ENCODE data around the gene ELMOD2.

ELMOD2 gene

DNA sequence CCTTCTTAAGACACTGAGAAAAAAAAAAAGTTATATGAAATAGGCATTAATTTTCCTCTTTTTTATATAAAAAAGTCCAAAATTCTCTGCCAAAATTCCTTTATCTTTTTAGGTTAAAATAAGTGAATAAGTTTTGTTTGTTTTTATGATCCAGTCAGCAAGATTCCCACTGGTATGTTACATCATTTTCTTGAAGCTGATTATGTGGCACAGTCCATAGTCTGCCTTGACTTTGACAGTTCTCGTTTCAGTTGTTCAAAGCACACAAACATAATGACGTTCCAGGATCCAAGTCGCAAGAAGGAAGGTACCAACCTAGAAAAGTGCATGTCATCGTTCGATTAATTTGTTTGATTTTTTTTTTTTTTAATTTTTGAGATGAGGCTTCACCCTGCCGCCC lies 35.7 kb downstream of the ELMOD2 start:
- H3K36me3 Mint-ChIP-seq (ENCODE audit: low read depth) = no peaks in the 10 kb centered on the region
- H3K9me3 Mint-ChIP-seq = no peaks in the 10 kb centered on the region
- H3K27ac Mint-ChIP-seq = no peak overlapping the region
- H3K27me3 Mint-ChIP-seq = peaks cover 44% of the 10 kb centered on the region
- H3K4me1 Mint-ChIP-seq (ENCODE audit: low read depth) = peaks cover 20% of the 10 kb centered on the region
- H3K4me3 Mint-ChIP-seq = no peak overlapping the region
- no peak for DNase-seq

DNA sequence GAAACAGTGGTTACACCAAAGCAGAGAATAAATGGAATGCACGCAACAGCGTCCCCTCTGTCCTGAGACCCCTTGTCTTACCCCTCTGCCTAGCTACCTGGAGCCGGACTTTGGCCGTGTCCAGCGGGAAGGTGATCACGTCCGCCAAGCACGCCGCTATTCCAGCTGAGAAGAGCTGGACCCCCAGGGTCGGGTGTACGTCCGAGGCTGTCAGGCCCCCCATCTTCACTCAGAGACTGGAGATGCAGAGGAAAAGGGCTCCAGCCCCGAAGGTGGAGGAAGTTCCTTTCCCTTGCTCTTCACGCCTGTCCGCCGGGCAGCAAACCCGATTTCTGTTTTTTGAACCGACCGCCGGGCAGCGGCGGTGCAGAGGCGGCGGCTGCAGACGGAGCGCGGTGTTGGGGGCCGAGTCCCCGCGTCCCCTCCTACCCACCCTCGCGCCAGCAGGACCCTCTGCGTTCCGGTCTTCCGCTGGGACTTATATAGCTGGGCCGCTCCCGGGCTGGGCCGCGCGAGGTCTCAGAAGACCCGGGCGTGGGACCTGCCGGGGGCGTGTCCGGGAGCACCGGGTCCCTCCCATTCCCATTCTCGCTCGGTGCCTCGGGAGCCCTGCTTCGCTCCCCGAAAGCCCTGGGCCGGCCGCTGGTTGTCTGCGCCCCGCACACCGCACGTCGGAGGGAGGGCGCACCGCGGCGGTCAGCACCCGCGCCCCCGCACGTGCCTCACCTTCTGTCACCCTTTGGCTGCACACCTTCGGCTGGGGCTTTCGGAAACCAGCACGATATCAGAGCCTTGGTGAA lies 44.7 kb downstream of the ELMOD2 start, which contains the start of gene UCP1:
TSS of gene UCP1 (minus strand) at position 455 of the 800 bp plus-strand sequence. CDS start at position 223, 232 bp downstream.
- Mint-ChIP-seq H3K36me3 (ENCODE audit: low read depth) (no peaks in the 10 kb centered on the region), H3K4me3 (peak within 1 kb of the TSS; percentile 63), H3K4me1 (ENCODE audit: low read depth) (peaks cover 25% of the 10 kb centered on the region), H3K27me3 (peaks cover 66% of the 10 kb centered on the region), H3K27ac (no peak within 1 kb of the TSS), H3K9me3 (peaks cover 14% of the 10 kb centered on the region)
- peak; percentile 37 for DNase-seq

DNA sequence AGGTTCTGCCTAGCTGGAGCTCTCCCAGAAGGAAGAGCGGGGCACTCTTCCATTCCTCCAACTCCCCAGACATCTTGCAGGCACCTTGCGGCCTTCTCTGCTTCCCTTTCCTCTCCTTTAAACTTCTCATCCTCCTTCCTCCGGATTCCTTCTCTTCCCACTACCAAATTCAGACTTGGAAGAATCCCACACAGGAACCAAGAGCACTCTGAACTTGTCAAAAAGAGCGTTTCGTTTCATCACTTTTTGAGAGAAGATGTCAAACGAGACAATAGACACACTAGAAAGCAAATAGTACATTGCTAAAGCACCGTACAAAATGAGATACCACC lies 45.3 kb downstream of the ELMOD2 start:
- no peak for DNase-seq
- Mint-ChIP-seq H3K4me1 (ENCODE audit: low read depth) (peaks cover 25% of the 10 kb centered on the region), H3K36me3 (ENCODE audit: low read depth) (no peaks in the 10 kb centered on the region), H3K27ac (no peak overlapping the region), H3K4me3 (peak overlapping the region; percentile 63), H3K9me3 (peaks cover 14% of the 10 kb centered on the region), H3K27me3 (peaks cover 69% of the 10 kb centered on the region)

DNA sequence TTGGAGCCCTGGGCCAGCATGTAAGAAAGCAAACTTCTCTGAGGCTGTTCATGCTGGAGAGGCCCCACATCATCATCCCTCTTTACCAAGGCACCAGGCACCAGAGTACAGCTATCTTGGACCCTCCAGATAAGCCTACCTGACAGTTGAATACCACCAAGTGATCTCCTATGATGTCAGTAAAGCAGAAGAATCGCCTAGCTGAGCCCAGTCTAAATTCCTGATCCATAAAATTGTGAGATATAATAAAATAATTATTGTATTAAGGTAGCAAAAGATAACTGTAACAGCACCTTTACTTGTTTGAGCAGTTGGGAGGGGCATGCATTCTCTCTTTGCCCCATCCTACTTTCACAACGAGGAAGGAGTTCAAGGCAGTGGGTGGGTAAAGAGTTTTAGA lies 47.7 kb downstream of the ELMOD2 start:
- Mint-ChIP-seq H3K27me3 (peaks cover 83% of the 10 kb centered on the region), H3K4me1 (ENCODE audit: low read depth) (peaks cover 25% of the 10 kb centered on the region), H3K9me3 (peaks cover 14% of the 10 kb centered on the region), H3K4me3 (no peak overlapping the region), H3K36me3 (ENCODE audit: low read depth) (no peaks in the 10 kb centered on the region), H3K27ac (no peak overlapping the region)
- DNase-seq = no peak

DNA sequence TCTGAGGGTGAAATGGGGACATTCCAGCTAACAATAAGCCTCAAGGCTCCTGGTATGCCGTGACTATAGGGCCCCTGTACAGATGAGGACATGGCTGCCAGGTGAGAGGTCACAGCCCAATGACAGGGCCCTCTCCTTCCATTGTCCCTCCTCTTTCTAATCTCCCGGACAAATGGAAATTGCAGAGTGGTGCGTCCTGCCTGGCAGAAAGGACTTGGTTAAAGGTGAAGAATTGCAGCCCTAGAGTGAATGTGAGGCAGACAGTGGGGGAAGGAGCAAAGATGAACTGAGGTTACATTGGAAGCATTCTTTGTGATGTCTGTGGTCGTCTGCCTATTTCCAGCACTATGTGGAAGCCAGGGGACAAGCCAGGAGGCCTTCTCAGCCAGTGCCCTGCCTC lies 51.5 kb downstream of the ELMOD2 start:
- no peak overlapping the region for H3K27ac Mint-ChIP-seq
- H3K27me3 Mint-ChIP-seq = peaks cover 78% of the 10 kb centered on the region
- no peak overlapping the region for H3K4me3 Mint-ChIP-seq
- no peaks in the 10 kb centered on the region for H3K36me3 Mint-ChIP-seq (ENCODE audit: low read depth)
- H3K4me1 Mint-ChIP-seq (ENCODE audit: low read depth) = no peaks in the 10 kb centered on the region
- H3K9me3 Mint-ChIP-seq = peaks cover 11% of the 10 kb centered on the region
- DNase-seq = no peak

DNA sequence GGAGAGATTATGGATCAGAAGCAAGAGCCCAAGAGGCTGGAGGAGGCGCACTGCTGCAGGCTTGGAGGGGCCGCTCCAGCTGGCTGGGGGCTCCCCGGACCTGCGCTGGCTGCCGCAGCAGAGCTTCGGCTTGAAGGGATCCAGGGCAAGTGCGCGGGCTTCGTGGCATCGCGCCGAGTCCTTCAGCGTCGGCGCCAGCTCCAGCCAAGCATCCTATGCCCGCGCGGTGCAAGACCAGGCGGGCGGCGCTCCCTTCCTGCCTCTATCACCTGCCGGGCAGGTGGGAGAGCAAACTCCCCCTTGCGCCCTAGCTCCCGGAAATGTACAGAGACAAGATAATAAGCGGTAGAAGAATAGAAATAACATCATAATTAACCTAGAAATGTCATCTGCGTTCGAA lies 55.3 kb downstream of the ELMOD2 start:
- DNase-seq = no peak
- no peaks in the 10 kb centered on the region for H3K9me3 Mint-ChIP-seq
- peaks cover 57% of the 10 kb centered on the region for H3K27me3 Mint-ChIP-seq
- H3K4me3 Mint-ChIP-seq = no peak overlapping the region
- no peaks in the 10 kb centered on the region for H3K4me1 Mint-ChIP-seq (ENCODE audit: low read depth)
- H3K36me3 Mint-ChIP-seq (ENCODE audit: low read depth) = no peaks in the 10 kb centered on the region
- no peak overlapping the region for H3K27ac Mint-ChIP-seq

DNA sequence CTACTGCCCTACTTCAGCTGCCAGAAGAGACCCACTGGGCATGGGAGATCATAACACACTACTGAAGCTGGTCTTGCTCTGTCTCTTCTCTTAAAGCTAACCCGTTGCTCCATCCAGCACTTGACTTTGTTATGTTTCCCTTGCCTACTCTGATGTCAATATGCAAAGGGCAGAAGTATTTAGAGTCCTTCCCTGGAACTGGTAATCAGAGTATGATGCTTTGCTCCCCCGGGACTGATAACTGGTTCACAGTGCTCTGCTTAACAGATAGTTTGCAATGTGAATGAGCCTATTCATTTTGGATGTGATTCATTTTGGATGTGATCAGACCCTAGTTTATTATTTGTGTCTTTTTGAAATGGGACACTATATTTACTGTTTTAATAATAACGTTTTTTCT lies 57.1 kb downstream of the ELMOD2 start:
- DNase-seq = no peak
- Mint-ChIP-seq H3K4me3 (no peak overlapping the region), H3K27me3 (peaks cover 48% of the 10 kb centered on the region), H3K36me3 (ENCODE audit: low read depth) (no peaks in the 10 kb centered on the region), H3K27ac (no peak overlapping the region), H3K9me3 (no peaks in the 10 kb centered on the region), H3K4me1 (ENCODE audit: low read depth) (no peaks in the 10 kb centered on the region)

DNA sequence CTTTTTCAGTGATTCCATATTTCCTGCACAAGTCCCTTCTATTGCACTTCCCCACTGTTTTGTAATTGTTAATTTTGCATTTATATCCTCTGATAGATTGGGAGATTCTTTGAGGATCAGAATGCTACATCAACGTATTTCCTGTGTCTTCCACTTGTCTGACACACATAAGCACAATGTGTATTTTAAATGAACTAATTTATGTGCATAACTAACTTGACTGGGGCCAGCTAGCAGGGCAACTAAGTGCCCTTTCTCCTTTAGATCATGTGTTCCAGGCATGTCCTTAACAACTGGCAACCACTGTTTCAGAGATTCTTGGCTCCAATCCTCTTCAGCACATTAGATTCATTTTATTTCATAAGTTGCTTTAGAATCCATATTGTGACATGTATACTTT lies 60.5 kb downstream of the ELMOD2 start:
- peaks cover 24% of the 10 kb centered on the region for H3K27me3 Mint-ChIP-seq
- no peaks in the 10 kb centered on the region for H3K9me3 Mint-ChIP-seq
- no peak overlapping the region for H3K27ac Mint-ChIP-seq
- no peaks in the 10 kb centered on the region for H3K36me3 Mint-ChIP-seq (ENCODE audit: low read depth)
- no peak overlapping the region for H3K4me3 Mint-ChIP-seq
- DNase-seq = no peak
- H3K4me1 Mint-ChIP-seq (ENCODE audit: low read depth) = no peaks in the 10 kb centered on the region

DNA sequence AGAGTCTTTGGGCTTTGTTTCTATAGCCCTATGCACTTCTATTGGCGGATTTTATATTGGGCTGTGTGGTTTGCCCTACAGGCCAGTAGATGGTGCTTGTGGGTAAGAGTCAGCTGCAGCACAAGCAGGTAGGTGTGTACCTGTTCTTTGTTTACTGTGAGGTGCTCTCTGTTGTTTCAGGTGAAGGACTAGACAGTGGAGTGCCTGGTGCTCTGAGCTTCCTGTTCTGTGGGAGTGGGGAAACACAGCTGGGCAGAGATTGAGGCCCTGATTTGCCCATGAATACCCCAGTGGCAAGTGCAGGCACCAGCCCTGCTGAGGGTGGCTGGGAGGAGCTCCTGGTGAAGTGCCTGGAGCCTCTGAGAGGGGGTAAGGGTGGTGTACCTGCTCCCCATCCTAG lies 71.1 kb downstream of the ELMOD2 start:
- DNase-seq = no peak
- Mint-ChIP-seq H3K4me1 (ENCODE audit: low read depth) (peaks cover 8% of the 10 kb centered on the region), H3K27ac (no peak overlapping the region), H3K9me3 (peaks cover 3% of the 10 kb centered on the region), H3K36me3 (ENCODE audit: low read depth) (no peaks in the 10 kb centered on the region), H3K4me3 (no peak overlapping the region), H3K27me3 (peaks cover 59% of the 10 kb centered on the region)

DNA sequence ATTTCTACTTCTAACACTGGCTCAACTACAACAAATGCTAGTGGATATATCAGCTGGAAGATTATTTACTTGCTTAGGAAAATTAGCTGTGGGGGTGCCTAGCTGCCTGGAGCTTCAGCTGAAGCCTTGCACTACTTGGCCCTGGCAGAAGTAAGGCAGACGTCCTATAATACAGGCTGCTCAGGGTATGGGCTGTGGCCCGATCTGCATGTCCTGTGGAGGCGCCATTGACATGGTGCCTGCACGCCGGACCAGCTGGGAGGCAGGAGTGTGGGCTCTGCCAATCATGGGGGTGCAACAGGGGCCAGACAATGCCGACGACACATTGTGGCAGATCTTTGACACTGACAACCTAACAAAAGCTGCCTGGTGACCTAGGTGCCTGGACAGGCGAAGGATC lies 76.4 kb downstream of the ELMOD2 start:
- H3K27me3 Mint-ChIP-seq = peaks cover 47% of the 10 kb centered on the region
- DNase-seq = no peak
- no peak overlapping the region for H3K4me3 Mint-ChIP-seq
- no peaks in the 10 kb centered on the region for H3K4me1 Mint-ChIP-seq (ENCODE audit: low read depth)
- no peak overlapping the region for H3K27ac Mint-ChIP-seq
- H3K9me3 Mint-ChIP-seq = no peaks in the 10 kb centered on the region
- no peaks in the 10 kb centered on the region for H3K36me3 Mint-ChIP-seq (ENCODE audit: low read depth)

DNA sequence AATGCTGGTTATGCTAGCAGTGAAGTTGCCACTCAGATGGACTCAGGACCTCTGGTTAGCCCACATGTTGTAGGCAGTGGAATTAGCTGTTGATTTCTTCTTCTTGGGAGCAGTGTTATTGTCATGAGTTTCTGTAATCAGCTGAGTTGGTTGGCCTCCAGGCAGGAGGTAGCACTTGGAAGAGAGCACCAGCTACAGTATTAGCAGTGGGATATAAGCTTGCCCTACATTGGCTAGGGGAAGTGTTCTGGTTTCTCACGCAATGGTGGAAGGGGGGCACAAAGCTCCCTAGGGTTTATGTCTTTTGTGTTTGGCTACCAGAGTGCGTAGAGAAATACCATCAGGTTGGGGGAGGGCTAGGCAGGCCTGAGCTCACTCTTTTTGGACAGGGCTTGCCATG lies 78.7 kb downstream of the ELMOD2 start:
- DNase-seq = no peak
- H3K27me3 Mint-ChIP-seq = peaks cover 46% of the 10 kb centered on the region
- H3K36me3 Mint-ChIP-seq (ENCODE audit: low read depth) = no peaks in the 10 kb centered on the region
- no peak overlapping the region for H3K27ac Mint-ChIP-seq
- no peaks in the 10 kb centered on the region for H3K9me3 Mint-ChIP-seq
- no peak overlapping the region for H3K4me3 Mint-ChIP-seq
- H3K4me1 Mint-ChIP-seq (ENCODE audit: low read depth) = no peaks in the 10 kb centered on the region

DNA sequence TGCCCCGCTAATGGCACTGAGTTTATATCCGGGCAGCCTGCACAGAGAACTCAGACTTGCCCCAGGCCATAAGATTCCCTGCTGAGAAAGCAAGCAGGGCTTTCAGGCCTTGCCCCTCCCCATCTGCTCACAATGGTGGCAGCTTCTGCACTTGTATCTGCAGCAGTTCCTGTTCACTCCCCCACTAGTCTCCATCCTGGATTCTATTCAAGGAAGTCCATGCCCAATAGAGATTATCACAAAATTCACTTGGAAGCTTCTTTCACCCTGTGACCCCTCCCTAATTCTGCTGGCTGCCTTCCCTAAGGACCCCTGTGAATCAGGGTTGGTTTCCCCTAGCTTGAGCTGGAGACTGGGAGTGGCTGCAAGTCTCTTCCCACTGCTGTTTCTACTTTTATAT lies 79.3 kb downstream of the ELMOD2 start:
- Mint-ChIP-seq H3K27me3 (peaks cover 43% of the 10 kb centered on the region), H3K36me3 (ENCODE audit: low read depth) (no peaks in the 10 kb centered on the region), H3K4me1 (ENCODE audit: low read depth) (no peaks in the 10 kb centered on the region), H3K4me3 (no peak overlapping the region), H3K27ac (no peak overlapping the region), H3K9me3 (no peaks in the 10 kb centered on the region)
- DNase-seq = no peak

All from activated T-cell treated with anti-CD3 and anti-CD28 coated beads, Interleukin-2, amount 50 U/mL, for 24 hours (primary cell).